ENCODE data around the gene TRIM25.

The TRIM25 gene

DNA sequence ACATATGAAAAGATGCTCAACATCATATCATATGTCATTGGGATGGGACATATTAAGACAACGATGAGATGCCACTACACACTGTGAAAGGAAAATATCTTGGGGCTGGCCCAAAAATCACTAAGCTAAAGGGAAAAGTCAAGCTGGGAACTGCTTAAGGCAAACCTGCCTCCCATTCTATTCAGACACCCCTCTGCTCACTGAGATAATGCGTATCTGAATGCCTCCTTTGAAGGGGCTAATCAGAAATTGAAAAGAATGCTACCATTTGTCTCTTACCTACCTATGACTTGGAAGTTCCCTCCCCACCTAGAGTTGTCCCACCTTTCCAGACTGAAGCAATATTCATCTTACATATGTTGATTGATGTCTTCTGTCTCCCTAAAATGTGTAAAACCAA, 11.2 kb upstream of the TRIM25 start:
- DNase-seq = no peak

DNA sequence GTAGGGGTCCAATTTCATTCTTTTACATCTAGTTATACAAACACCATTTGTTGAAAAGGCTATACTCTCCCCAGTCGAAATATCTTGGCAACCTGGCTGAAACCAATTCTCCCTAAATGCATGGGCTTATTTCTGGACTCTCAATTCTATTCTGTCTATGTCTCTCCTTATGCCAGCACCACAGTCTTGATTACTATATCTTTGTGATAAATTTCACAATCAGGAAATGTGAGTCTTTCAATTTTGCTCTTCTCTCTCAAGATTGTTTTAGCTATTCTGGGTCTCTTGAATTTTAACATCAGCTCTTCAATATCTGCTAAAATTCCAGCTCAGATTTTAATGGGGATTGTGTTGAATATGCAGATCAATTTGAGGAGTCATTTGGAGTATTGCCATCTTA, 5.9 kb upstream of the TRIM25 start:
- DNase-seq = no peak

DNA sequence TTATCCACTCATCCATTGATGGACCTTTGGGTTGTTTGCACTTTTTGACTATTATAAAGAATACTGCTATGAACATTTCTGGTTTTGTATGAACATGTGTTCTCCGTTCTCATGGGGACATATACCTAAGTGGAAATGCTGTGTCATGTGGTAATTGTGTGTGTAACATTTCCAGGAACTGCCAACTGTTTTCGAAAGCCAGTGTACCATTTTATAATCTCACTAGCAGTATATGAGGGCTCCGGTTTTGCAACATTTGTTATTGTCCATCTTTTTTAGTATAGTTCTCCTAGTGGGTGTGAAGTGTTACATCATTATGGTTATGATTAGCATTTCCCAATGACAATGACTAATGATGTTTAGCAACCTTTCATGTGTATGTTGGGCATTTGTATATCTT, 5.1 kb upstream of the TRIM25 start:
- DNase-seq = peak; percentile 74

- no peak for DNase-seq
Observed at GRCh38 chr17:56917559-56918296, 3.9 kb upstream of the TRIM25 start.

GRCh38 chr17:56914581-56915273, 878 bp upstream of the TRIM25 start:
- DNase-seq = peak; percentile 13

- DNase-seq = no peak
Observed at GRCh38 chr17:56913353-56913866, 439 bp downstream of the TRIM25 start.

DNA sequence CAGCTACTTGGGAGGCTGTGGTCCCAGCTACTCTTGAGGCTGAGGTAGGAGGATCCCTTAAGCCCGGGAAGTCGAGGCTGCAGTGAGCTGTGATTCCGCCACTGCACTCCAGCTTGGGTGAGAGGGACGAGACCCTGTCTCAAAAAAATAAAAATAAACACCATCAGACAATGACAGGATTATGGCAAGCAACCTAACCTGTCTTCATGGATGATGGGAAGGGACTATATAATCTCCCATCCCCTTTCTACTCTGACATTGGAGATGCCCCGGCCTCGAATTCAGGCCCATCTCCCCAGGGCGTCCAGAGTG, 893 bp downstream of the TRIM25 start:
- DNase-seq = no peak

GRCh38 chr17:56912105-56912999, 1.5 kb downstream of the TRIM25 start:
- DNase-seq = peak; percentile 34

GRCh38 chr17:56910509-56911235, 3.2 kb downstream of the TRIM25 start:
- no peak for DNase-seq

DNA sequence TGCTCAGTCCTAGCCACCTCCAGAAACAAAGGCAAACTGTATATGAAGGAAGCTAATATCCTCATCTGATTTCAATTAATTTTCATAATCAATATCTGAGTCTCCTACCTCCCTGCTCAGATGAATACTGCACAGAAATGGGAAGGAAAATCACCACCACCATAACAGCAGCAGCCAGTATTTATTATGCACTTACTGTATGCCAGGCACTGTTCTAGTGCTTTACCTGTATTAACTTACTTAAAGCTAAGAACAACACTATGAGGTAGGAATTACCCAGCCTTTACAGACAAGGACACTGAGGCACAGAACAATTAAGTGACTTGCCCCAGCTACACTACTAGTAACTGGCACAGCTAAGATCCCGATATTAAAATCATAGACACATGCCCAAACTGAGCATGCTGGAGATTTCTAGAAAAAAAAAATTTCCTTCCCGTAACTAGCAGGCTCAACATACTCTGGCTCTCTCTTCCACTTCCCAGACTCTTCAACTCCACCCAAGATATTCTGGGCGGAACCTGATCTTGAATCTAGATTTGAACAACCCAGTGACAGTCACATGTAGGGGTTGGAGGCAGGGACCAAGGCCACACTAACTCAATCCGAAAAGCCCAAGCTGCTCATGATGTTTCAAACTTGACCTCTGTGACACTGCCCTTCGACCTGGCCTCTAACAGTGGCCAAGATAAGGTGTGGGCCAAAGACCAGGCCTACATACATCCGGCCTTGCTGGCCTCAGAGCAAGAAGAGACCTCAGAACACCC, 3.9 kb downstream of the TRIM25 start:
- no peak for DNase-seq

DNA sequence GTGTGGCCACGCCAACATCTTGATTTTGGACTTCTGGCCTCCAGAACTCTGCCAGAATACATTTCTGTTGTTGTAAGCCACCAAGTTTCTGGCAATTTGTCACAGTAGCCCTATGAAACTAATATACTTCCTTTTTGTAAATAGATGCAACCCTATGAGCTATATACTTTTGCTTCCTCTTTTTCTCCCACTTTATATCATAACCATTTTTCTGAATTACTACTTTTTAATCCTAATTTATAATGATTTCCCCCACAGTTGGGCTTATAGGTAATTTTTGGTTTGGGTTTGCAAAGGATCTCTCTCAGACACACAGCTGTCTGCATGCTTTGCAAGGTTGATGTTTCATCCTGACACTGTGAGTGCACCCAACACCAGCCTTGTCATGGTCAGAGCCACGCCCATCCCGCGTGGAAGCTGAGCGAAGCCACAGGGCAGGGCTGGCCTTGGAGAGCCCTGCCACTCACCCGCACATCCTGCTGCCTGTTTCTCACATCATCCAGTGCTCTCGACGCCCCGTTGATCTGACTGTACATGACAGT, 5.8 kb downstream of the TRIM25 start:
- DNase-seq = peak; percentile 73

GRCh38 chr17:56903560-56903959, 10.3 kb downstream of the TRIM25 start:
- no peak for DNase-seq

DNA sequence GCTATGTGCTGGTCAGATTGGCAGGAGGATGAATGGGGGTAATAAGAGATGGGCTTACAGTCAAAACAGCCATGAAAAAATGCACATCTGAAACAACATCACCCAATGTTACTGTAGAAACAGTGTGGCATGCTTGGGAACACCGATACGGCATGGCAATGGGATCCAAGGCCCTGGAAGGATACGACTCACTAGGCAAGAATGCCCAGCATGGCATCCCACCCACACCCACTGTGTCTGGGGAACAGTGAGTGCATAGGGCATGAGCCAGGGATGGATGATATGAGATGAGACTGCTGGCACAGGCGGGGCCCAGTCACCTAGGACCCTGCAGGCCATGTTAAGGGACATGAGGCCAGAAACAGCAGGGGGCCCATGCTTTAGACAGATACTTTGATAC, 11.5 kb downstream of the TRIM25 start:
- no peak for DNase-seq

DNA sequence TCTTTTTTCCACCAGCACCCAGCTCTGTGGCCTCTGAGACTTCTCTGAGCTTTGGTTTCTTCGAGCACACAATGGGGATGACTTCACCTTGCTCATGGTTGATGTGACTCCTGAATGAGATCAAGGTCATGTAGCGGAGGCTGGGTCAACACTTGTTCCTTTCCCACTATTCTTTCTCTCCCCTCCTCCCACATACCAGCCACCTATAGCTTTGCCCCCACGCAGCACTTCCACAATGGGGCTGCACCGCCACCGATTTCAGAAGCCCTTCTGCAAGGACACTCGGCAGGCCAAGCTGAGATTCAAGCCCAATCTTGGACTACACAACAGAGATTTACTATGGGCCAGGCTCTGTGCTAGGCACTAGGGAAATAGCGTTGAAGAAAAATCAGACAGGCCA, 14.4 kb downstream of the TRIM25 start:
- no peak for DNase-seq

DNA sequence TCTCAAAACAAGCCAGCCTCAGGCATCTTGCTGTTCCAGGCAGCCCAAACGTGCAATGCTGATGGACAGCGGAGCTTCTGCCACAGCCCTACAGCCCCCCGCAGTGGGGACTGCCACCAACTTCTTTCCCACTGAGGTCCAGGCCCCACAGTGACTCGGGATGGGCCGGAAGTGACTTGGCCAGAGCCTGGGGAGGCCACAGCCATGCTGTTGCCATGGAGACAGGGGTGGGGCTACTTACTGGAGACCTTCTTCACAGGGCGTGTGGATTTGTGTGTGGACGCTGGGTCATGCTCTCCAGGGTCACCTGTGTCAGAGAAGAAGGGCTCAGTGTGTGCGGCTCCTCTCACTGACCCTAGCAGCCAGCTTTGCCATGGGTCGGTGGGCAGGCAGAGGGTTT, 15.0 kb downstream of the TRIM25 start:
- DNase-seq = no peak

- DNase-seq = no peak
Observed at GRCh38 chr17:56897646-56898424, 16.0 kb downstream of the TRIM25 start.

- DNase-seq = no peak
Observed at GRCh38 chr17:56896968-56897359, 16.9 kb downstream of the TRIM25 start.

- no peak for DNase-seq
Observed at GRCh38 chr17:56896217-56896967, 17.5 kb downstream of the TRIM25 start.

DNA sequence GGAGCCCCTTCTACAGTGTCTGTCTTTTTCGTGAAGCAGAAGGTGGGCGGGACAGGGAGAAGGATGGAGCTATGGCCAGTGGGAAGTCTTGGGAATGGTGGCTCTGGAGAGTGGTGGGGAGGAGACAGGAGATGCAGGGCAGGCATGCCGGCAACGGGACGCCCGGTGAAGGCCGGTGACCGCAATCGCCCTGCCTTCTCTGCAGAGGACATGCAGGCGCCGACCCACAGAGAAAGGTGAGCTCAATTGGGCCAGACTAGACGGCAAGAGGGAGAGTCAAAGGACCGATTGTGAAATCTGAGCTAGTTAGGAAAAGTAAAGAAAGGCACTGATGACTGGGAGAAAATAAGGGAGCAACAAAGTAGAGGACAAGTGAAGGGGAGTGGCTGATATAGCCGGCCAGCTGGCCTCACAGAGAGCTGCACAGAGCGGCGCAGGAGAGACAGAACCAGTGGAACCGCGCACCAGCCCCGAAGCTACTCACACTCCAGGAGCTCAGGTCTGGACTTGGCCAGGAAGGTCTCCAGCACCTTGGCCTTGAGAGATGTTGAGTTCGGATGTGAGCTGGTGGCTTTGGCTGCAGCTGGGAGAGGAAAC, 18.9 kb downstream of the TRIM25 start:
- DNase-seq = no peak

DNA sequence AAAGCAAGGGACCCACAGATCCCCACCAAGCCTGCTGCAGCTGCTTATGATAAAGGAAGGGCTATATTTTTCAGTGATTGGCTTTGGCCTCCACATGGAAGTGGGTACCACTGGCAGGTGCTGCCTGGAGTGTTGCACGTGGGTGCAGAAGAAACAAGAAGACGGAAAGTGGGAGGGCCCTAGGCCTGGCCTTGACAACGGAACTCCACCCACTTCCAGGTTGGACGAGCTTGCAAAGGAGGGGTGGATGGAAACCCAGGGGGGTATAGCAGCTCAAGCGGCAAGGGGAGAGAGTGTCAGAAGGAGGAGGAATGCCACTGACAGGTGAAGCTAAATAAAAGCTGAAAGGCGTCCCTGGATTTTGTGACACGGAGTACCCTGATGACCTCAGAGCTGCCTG, 20.3 kb downstream of the TRIM25 start:
- DNase-seq = no peak
